AG04449 (cell line): Measurements from ENCODE around the gene HNMT.
"Not testable (repeated sequence)": the region's sequence is repeated elsewhere in the genome, so short reads cannot be mapped to it uniquely, and the experiment has no call there.

Source experiments
- CTCF ChIA-PET: fragments of 350-600 bp; formaldehyde crosslinking; extraction: SDS; loops from one replicate; lab custom pipeline; 2021; ENCODE audit warnings: antibody characterized with exemption; lab: Yijun Ruan, JAX
- POLR2A ChIA-PET: fragments of 400-600, 350-600 bp; formaldehyde crosslinking; extraction: SDS; loops from one replicate; lab custom pipeline; 2020; ENCODE audit warnings: antibody characterized with exemption, inconsistent platforms; lab: Yijun Ruan, JAX
- DNase-seq: peaks from one replicate; pipeline ENCODE4 v3.0.0-alpha.2; 2010; ENCODE audit warnings: low read depth, low spot score
- H3K4me3 ChIP-seq: 2 replicates; pipeline ENCODE4 v1.5.1; 2011; ENCODE audit warnings: low read depth, mild to moderate bottlenecking, control low read depth, low read length
- TF ChIP-seq, protein P1 (sequence below): IDR thresholded peaks from one replicate; pipeline ENCODE4 v1.5.1; 2011; ENCODE audit warnings: mild to moderate bottlenecking, moderate library complexity, low read length, control low read depth, inconsistent platforms; ENCODE audit not compliant: insufficient read depth; ENCODE audit errors: missing control alignments

The HNMT gene

GRCh38 chr2:137964066-137964858, at the start of gene HNMT:
Gene HNMT (plus strand): TSS chr2:137964473. CDS start chr2:137964492, 19 bp downstream.
- POLR2A ChIA-PET, result interaction anchor here (1.0 to 1.3 kb wide), 2 partner anchors 13 to 72 kb away, joined by 4 to 5 read pairs; no protein-coding TSS in a partner anchor
- DNase-seq, result no peak
- H3K4me3 ChIP-seq, result peak within 1 kb of the TSS; percentile 51

GRCh38 chr2:137921105-137921880, 43.0 kb upstream of the HNMT start:
- TF ChIP-seq, protein P1, sequence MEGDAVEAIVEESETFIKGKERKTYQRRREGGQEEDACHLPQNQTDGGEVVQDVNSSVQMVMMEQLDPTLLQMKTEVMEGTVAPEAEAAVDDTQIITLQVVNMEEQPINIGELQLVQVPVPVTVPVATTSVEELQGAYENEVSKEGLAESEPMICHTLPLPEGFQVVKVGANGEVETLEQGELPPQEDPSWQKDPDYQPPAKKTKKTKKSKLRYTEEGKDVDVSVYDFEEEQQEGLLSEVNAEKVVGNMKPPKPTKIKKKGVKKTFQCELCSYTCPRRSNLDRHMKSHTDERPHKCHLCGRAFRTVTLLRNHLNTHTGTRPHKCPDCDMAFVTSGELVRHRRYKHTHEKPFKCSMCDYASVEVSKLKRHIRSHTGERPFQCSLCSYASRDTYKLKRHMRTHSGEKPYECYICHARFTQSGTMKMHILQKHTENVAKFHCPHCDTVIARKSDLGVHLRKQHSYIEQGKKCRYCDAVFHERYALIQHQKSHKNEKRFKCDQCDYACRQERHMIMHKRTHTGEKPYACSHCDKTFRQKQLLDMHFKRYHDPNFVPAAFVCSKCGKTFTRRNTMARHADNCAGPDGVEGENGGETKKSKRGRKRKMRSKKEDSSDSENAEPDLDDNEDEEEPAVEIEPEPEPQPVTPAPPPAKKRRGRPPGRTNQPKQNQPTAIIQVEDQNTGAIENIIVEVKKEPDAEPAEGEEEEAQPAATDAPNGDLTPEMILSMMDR, result no peak
- no peak for DNase-seq
- CTCF ChIA-PET, result no interaction called here
- POLR2A ChIA-PET, result no interaction called here
- H3K4me3 ChIP-seq, result no peak overlapping the region

More at GRCh38 chr2:137964066-137964858, at the start of gene HNMT:
- TF ChIP-seq, protein P1, result no peak
- CTCF ChIA-PET, result interaction anchor here (1.0 to 2.2 kb wide), 3 partner anchors 11 to 68 kb away, joined by 3 to 7 read pairs (median 3); no protein-coding TSS in a partner anchor

DNA sequence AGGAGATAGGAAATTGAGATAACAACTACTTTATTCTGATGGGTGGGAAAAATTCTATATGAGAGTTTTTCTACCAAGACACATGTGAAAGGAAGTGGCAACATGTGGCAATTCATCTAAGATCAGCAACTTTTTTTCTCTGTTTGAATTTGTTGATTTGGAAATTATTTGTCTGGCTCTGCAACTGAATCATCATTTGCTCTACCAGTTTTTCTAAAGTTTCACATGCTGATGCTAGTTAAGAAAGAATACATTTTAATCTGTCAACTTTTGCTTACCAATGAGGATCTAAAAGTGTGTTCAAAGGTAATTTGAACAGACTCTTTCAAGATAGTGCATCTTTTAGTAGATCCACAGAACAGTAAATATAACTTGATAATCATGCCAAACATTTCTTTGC, 42.1 kb upstream of the HNMT start:
- POLR2A ChIA-PET, DNase-seq, H3K4me3 ChIP-seq, CTCF ChIA-PET: not testable (repeated sequence)

DNA sequence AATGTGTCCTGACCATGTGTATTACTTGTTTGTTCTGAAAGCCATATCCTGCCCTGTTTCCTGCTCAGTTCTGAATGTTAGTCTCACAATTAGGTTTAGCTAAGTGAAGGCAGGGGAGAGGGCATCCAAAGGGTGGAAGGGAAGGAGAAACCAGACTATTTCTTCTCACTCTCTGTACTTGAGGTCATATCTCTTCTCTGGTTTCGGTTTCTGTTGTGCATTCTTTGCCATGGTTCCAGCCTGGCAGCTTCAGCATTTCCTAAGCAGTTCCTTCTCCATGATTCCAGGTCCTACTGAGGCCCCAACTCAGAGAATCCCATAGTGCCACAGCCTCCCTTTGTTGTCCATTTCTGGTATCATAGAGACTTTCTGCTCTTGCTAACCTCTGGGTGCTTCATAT, 40.3 kb upstream of the HNMT start:
- CTCF ChIA-PET, result interaction anchor here (2.3 kb wide), 1 partner anchor 166 kb away, joined by 10 read pairs; no protein-coding TSS in a partner anchor
- H3K4me3 ChIP-seq, result no peak overlapping the region
- POLR2A ChIA-PET, result no interaction called here
- TF ChIP-seq, protein P1, result no peak
- no peak for DNase-seq

DNA sequence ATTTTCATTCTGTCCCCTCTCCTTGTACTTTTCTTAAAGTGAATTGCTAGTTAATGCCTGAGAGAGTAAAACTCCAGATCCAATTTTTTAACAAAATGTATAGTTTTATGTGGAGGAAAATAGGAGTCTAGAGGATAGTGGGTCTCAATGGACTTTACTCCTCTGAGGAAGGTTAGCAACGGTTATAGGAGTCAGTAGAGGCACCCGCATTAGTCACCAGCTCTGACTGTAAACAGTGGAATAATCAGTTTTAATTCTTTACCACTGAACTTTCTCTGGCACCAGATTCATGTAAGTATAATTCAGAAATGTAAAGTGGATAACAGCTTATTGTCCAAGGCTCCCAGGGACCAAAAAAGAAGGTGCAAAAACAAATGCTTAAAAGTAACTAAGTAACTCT, 38.7 kb upstream of the HNMT start:
- TF ChIP-seq, protein P1, result no peak
- no peak for DNase-seq
- H3K4me3 ChIP-seq, result no peak overlapping the region
- ChIA-PET CTCF (interaction anchor here (0.8 to 2.3 kb wide), 2 partner anchors 23 to 164 kb away, joined by 3 to 10 read pairs; no protein-coding TSS in a partner anchor), POLR2A (no interaction called here)

DNA sequence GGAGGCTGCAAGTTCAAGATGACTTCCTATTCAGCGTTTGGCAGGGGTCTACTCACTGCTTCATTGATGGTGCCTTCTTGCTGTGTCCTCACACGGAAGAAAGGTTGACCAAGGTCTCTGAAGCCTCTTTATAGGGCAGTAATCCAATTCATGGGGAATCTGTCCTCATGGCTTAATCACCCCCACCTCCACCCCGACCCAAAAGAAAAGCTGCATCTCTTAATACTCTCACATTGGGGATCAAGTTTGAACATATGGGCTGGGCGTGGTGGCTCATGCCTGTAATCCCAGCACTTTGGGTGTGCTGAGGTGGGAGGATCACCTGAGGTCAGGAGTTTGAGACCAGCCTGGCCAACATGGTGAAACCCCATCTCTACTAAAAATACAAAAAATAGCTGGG, 36.4 kb upstream of the HNMT start:
- TF ChIP-seq, protein P1, result no peak
- H3K4me3 ChIP-seq, result no peak overlapping the region
- no peak for DNase-seq
- CTCF ChIA-PET, result interaction anchor here (1.3 kb wide), 1 partner anchor 160 kb away, joined by 3 read pairs; no protein-coding TSS in a partner anchor
- POLR2A ChIA-PET, result no interaction called here
